RWPE1 (cell line): ENCODE results near the gene MITD1.
"Not testable (repeated sequence)": the region's sequence is repeated elsewhere in the genome, so short reads cannot be mapped to it uniquely, and the experiment has no call there.

Source experiments
- CTCF ChIA-PET: fragments of 350-600 bp; sonication (Branson Sonifier 250); formaldehyde crosslinking; extraction: SDS; loops from one replicate; lab custom pipeline; 2021; lab: Yijun Ruan, JAX
- POLR2A ChIA-PET: fragments of 400-600 bp; formaldehyde crosslinking; extraction: SDS; loops from one replicate; lab custom pipeline; 2020; ENCODE audit warnings: antibody characterized with exemption; ENCODE audit not compliant: low non-redundant PET; lab: Yijun Ruan, JAX
- DNase-seq: peaks from one replicate; pipeline ENCODE4 v3.0.0; 2012; ENCODE audit warnings: low spot score
- H3K27ac ChIP-seq: fragments of 450-650 bp; 2 replicates; pipeline ENCODE4 v1.5.1; 2017
- CTCF ChIP-seq: fragments of 450-650 bp; conservative IDR thresholded peaks from 2 replicates; pipeline ENCODE4 v1.5.1; 2017; ENCODE audit warnings: low read depth, mild to moderate bottlenecking

The MITD1 gene

DNA sequence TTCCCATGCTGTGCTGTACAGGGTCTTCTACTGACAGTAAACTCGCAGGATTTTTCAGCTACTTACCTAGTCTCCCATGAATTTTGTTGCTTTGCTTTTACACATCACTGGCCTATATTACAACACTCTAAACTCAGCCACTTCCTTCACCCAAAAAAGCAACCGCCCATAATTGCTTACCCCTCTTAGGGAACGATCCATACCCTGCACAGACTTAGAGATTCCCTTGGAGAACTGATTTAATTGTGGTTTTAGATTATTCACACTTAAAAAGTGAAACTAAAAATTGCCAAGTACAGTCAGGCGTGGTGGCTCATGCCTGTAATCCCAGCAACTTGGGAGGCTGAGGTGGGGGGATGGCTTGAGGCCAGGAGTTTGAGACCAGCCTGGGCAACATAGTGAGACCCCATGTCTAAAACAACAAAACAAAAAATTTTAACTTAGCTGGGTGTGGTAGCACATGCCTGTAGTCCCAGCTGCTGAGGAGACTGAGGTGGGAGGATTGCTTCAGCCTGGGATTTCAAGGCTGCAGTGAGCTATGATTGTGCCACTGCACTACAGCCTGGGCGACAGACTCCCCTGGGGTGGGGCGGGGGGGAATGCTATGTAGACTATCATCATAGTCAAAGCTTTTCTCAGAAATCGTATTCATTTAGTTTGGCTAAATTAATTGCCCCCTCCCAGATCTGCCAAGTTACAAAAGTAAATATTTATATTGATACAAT is 19.4 kb upstream of the MITD1 start:
- no peak for TF ChIP-seq CTCF
- no peak overlapping the region for H3K27ac ChIP-seq
- CTCF ChIA-PET = interaction anchor here (0.6 kb wide), 2 partner anchors 64 to 1053 kb away, joined by 3 to 4 read pairs; no protein-coding TSS in a partner anchor
- no peak for DNase-seq
- POLR2A ChIA-PET = no interaction called here

DNA sequence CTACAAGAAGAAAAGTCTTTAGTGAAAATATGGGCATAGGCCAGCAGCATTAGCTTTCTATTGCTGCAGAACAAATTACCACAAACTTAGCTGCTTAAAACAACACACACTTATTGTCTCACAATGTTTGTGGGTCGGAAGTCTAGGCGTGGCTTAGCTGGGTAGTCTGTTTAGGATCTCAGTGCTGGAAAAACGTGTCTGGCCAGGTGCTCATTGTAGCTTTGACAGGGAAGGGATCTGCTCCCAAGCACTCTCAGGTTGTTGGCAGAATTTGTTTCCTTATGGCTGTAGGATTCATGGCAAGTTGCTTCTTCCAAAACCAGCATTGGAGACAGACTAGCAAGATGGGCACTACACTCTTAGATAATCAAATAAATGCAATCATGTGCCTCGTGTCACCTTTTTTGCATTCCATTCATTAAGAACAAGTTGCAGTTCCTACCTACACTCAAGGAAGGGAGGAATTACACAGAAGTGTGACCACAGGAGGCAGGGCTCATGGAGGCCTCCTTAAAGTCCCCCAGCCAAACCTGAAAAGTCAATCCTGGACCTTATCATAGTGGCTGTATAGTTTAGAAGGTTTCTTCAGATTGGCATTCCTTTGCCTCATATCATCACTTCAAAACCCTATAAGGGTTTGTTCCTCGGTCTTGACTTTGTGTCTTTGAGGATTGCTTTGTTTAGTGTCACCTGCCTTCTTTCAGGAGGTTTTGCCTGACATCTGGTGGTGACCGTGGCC is 17.4 kb upstream of the MITD1 start:
- DNase-seq = no peak
- no peak overlapping the region for H3K27ac ChIP-seq
- CTCF ChIA-PET = no interaction called here
- no peak for TF ChIP-seq CTCF
- POLR2A ChIA-PET = no interaction called here

DNA sequence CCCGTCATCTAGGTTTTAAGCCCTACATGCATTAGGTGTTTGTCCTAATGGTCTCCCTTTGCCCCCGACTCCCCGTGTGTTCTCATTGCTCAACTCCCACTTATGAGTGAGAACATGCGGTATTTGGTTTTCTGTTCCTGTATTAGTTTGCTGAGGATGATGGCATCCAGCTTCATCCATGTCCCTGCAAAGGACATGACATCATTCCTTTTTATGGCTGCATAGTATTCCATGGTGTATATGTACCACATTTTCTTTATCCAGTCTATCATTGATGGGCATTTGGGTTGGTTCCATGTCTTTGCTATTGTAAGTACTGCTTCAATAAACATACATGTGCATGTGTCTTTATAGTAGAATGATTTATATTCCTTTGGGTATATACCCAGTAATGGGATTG is 11.5 kb upstream of the MITD1 start:
- POLR2A ChIA-PET, DNase-seq, CTCF ChIA-PET, H3K27ac ChIP-seq: not testable (repeated sequence)

GRCh38 chr2:99190548-99190947 is 9.7 kb upstream of the MITD1 start:
- POLR2A ChIA-PET = no interaction called here
- DNase-seq = no peak
- TF ChIP-seq CTCF = no peak
- H3K27ac ChIP-seq = no peak overlapping the region
- CTCF ChIA-PET = interaction anchor here (0.6 kb wide), 1 partner anchor 146 kb away, joined by 4 read pairs; the partner anchor contains the start of gene EIF5B

DNA sequence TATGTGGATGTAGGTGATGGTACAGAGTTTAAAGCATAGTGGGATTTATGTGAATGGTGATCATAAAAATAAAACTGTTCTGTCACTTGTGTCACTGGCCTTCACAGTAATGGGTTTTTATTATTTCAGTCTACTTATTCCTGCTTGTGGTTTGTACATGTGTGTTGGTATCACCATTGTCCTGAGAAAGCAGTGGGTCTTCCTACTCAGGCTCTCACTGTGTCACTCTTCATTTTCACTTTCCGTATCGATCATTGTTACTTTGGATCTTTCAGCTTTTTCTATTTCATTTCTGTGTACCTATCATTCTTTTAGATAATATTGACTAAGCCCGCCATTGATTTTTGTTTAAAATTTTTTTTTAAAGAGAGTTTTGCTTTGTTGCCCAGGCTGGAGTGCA is 7.5 kb upstream of the MITD1 start:
- ChIA-PET CTCF (no interaction called here), POLR2A (no interaction called here)
- no peak overlapping the region for H3K27ac ChIP-seq
- TF ChIP-seq CTCF = no peak
- no peak for DNase-seq

DNA sequence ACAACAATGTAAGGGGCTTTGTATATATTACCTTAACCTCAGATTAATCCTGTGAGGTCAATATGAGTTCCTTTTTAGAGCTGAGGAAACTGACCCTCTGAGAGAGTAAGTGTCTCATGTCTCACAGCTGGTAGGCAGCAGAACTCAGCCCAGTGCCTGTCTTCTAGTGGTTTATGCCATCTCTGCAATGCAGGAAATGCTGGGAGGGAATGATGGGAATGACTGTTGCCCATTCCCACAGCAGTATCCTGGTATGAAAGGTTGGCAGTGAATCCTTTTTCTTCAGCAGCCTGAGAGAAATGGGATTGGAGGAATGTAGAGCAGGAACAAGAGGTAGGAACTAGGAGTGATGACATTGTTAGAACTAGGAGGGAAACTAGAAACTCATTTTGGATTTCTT is 6.2 kb upstream of the MITD1 start:
- CTCF ChIA-PET = no interaction called here
- no peak for TF ChIP-seq CTCF

DNA sequence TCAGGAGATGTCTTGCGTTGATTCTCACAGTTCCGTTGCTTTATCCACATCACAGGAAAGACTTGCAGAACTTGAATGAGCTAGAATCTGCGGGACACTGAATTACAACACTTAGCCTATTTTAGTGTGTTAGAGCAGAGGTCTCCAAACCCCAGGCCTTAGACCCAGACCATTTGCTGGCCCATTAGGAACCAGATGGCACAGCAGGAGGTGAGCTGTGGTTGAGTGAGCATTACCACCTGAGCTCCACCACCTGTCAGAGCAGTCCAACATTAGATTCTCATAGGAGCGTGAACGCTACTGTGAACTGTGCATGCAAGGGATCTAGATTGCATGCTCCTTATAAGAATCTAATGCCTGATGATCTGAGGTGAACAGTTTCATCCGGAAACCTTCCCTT is 4.0 kb upstream of the MITD1 start:
- DNase-seq = no peak
- H3K27ac ChIP-seq = no peak overlapping the region
- CTCF ChIA-PET = interaction anchor here (0.7 kb wide), 1 partner anchor 152 kb away, joined by 3 read pairs; no protein-coding TSS in a partner anchor
- no peak for TF ChIP-seq CTCF
- POLR2A ChIA-PET = no interaction called here

More for the DNA sequence above, 6.2 kb upstream of the MITD1 start:
- POLR2A ChIA-PET = no interaction called here
- DNase-seq = no peak
- H3K27ac ChIP-seq = no peak overlapping the region
